H9 (cell line): ENCODE results near the gene IQCE. TPM values are rescaled to one million over a fixed set of nuclear protein-coding genes. Genes with fewer than 3 reads are reported as not detected.
A peak's percentile ranks its signal among the peaks of the same experiment; 100 is the strongest.

Experiments
- DNase-seq: peaks from one replicate; pipeline ENCODE4 v3.0.0-alpha.2; 2017
- H2AFZ ChIP-seq: one replicate; pipeline ENCODE4 v1.6.1; 2013; ENCODE audit warnings: mild to moderate bottlenecking, low read length, control low read depth, moderate library complexity
- H2AK5ac ChIP-seq: 2 replicates; pipeline ENCODE4 v1.6.1; 2013; ENCODE audit warnings: low read length, control low read depth, mixed read lengths; ENCODE audit not compliant: insufficient read length
- H2BK120ac ChIP-seq: one replicate; pipeline ENCODE4 v1.6.1; 2013; ENCODE audit warnings: low read depth, mild to moderate bottlenecking, low read length, control low read depth, inconsistent platforms; ENCODE audit not compliant: poor library complexity, severe bottlenecking
- H2BK12ac ChIP-seq: 2 replicates; pipeline ENCODE4 v1.6.1; 2013; ENCODE audit warnings: low read length, control low read depth, mixed read lengths, low read depth; ENCODE audit not compliant: insufficient read length
- H2BK15ac ChIP-seq: 2 replicates; pipeline ENCODE4 v1.6.1; 2013; ENCODE audit warnings: low read depth, low read length, control low read depth
- H2BK20ac ChIP-seq: one replicate; pipeline ENCODE4 v1.6.1; 2013; ENCODE audit warnings: low read depth, mild to moderate bottlenecking, low read length, control low read depth, inconsistent platforms; ENCODE audit not compliant: poor library complexity, severe bottlenecking
- H2BK5ac ChIP-seq: 2 replicates; pipeline ENCODE4 v1.6.1; 2013; ENCODE audit warnings: low read length, control low read depth, mixed read lengths; ENCODE audit not compliant: insufficient read length
- H3K14ac ChIP-seq: 2 replicates; pipeline ENCODE4 v1.6.1; 2013; ENCODE audit warnings: low read length, control low read depth; ENCODE audit not compliant: insufficient read depth
- H3K18ac ChIP-seq: 2 replicates; pipeline ENCODE4 v1.6.1; 2013; ENCODE audit warnings: low read depth, mild to moderate bottlenecking, mixed read lengths, low read length, control low read depth; ENCODE audit not compliant: insufficient read length
- H3K23ac ChIP-seq: 2 replicates; pipeline ENCODE4 v1.6.1; 2013; ENCODE audit warnings: low read length, control low read depth, mixed read lengths, low read depth; ENCODE audit not compliant: insufficient read length
- H3K23me2 ChIP-seq: 2 replicates; pipeline ENCODE4 v1.6.1; 2013; ENCODE audit warnings: low read depth, mild to moderate bottlenecking, mixed read lengths, low read length, control low read depth; ENCODE audit not compliant: insufficient read length, poor library complexity, severe bottlenecking
- H3K27ac ChIP-seq: 2 replicates; pipeline ENCODE4 v1.5.1; 2013; ENCODE audit warnings: low read length, control low read depth, mixed read lengths, low read depth; ENCODE audit not compliant: insufficient read length
- H3K27me3 ChIP-seq: 2 replicates; pipeline ENCODE4 v1.6.1; 2013; ENCODE audit warnings: low read length, control low read depth, inconsistent platforms; ENCODE audit not compliant: insufficient read depth
- H3K4ac ChIP-seq: 2 replicates; pipeline ENCODE4 v1.6.1; 2013; ENCODE audit warnings: low read depth, mild to moderate bottlenecking, control low read depth, inconsistent platforms, low read length, moderate library complexity
- H3K4me1 ChIP-seq: 2 replicates; pipeline ENCODE4 v1.6.1; 2013; ENCODE audit warnings: low read length, control low read depth, inconsistent platforms; ENCODE audit not compliant: insufficient read depth
- H3K4me2 ChIP-seq: 2 replicates; pipeline ENCODE4 v1.6.1; 2013; ENCODE audit warnings: low read length, control low read depth, mixed read lengths; ENCODE audit not compliant: insufficient read length, insufficient read depth
- H3K56ac ChIP-seq: 2 replicates; pipeline ENCODE4 v1.6.1; 2013; ENCODE audit warnings: low read depth, mild to moderate bottlenecking, mixed read lengths, low read length, control low read depth; ENCODE audit not compliant: insufficient read length
- H3K79me1 ChIP-seq: 2 replicates; pipeline ENCODE4 v1.6.1; 2013; ENCODE audit warnings: low read depth, mild to moderate bottlenecking, moderate library complexity, low read length, control low read depth, inconsistent platforms; ENCODE audit not compliant: insufficient read depth, poor library complexity, severe bottlenecking
- H3K79me2 ChIP-seq: 2 replicates; pipeline ENCODE4 v1.6.1; 2013; ENCODE audit warnings: low read length, control low read depth, inconsistent platforms; ENCODE audit not compliant: insufficient read depth
- H3K9ac ChIP-seq: 2 replicates; pipeline ENCODE4 v1.6.1; 2013; ENCODE audit warnings: low read length, control low read depth, mixed read lengths; ENCODE audit not compliant: insufficient read length; ENCODE audit errors: extremely low read depth
- H3K9me3 ChIP-seq: one replicate; pipeline ENCODE4 v1.6.1; 2013; ENCODE audit warnings: low read depth, low read length, inconsistent platforms; ENCODE audit not compliant: control insufficient read depth
- H3T11ph ChIP-seq: one replicate; pipeline ENCODE4 v1.6.1; 2013; ENCODE audit warnings: mild to moderate bottlenecking, low read length, control low read depth, inconsistent platforms
- H4K20me1 ChIP-seq: one replicate; pipeline ENCODE4 v1.6.1; 2013; ENCODE audit not compliant: control insufficient read depth, insufficient read length, insufficient read depth
- H4K5ac ChIP-seq: 2 replicates; pipeline ENCODE4 v1.6.1; 2013; ENCODE audit warnings: low read depth, mild to moderate bottlenecking, mixed read lengths, low read length, control low read depth; ENCODE audit not compliant: insufficient read length
- H4K8ac ChIP-seq: replicated peaks from 2 replicates; pipeline ENCODE4 v1.6.1; 2013; ENCODE audit warnings: low read length, control low read depth, mixed read lengths, low read depth; ENCODE audit not compliant: insufficient read length
- H4K91ac ChIP-seq: 2 replicates; pipeline ENCODE4 v1.6.1; 2013; ENCODE audit warnings: low read depth, mild to moderate bottlenecking, moderate library complexity, mixed read lengths, low read length, control low read depth; ENCODE audit not compliant: insufficient read length
- H3K27ac Mint-ChIP-seq, 3 experiments: 2 replicates in 2 of 3; 3 replicates in 1 of 3; pipeline ENCODE4 v1.8.0; 2020 to 2021; ENCODE audit warnings: mixed read lengths in 3 of 3, mild to moderate bottlenecking in 1 of 3, moderate library complexity in 1 of 3
- H3K27me3 Mint-ChIP-seq: 2 replicates; pipeline ENCODE4 v1.8.0; 2021; ENCODE audit warnings: low read depth, mild to moderate bottlenecking, moderate library complexity, mixed read lengths
- H3K36me3 Mint-ChIP-seq, 3 experiments: 2 replicates in 2 of 3; 3 replicates in 1 of 3; pipeline ENCODE4 v1.8.0; 2020 to 2021; ENCODE audit warnings: low read depth in 3 of 3, mixed read lengths in 3 of 3; ENCODE audit not compliant: insufficient read depth in 1 of 3
- H3K4me1 Mint-ChIP-seq, 2 experiments: 2 replicates each; pipeline ENCODE4 v1.8.0; 2020; ENCODE audit warnings: mixed read lengths in 2 of 2
- H3K4me3 Mint-ChIP-seq, 2 experiments: 2 replicates in 1 of 2; 3 replicates in 1 of 2; pipeline ENCODE4 v1.8.0; 2020 to 2021; ENCODE audit warnings: mild to moderate bottlenecking in 2 of 2, mixed read lengths in 2 of 2, moderate library complexity in 1 of 2
- H3K9me3 Mint-ChIP-seq, 2 experiments: 2 replicates in 1 of 2; 3 replicates in 1 of 2; pipeline ENCODE4 v1.8.0; 2020; ENCODE audit warnings: mild to moderate bottlenecking in 2 of 2, mixed read lengths in 2 of 2, moderate library complexity in 1 of 2
- WGBS: extraction: QIAGEN DNeasy Blood & Tissue Kit; methylation state at CpG from one replicate; pipeline ENCODE4 v1.1.7; 2013; ENCODE audit warnings: missing lambda C conversion rate, low lambda C conversion rate, mixed read lengths; ENCODE audit not compliant: insufficient read length; ENCODE audit errors: extremely low coverage; 5-methylcytosine and 5-hydroxymethylcytosine counted together
- total RNA-seq: library from RNA; stranded (reverse); gene quantifications from 2 replicates; pipeline ENCODE4 v1.2.1, GENCODE V29; 2021
- TF ChIP-seq, protein P1 (sequence below): fragments of 200-600 bp; sonication (generic); conservative IDR thresholded peaks from 3 replicates; pipeline ENCODE4 v1.8.0; 2021; ENCODE audit warnings: antibody characterized with exemption, mild to moderate bottlenecking

IQCE gene
- total RNA-seq, 1 experiment from 2014 or later = 7.0 TPM

DNA sequence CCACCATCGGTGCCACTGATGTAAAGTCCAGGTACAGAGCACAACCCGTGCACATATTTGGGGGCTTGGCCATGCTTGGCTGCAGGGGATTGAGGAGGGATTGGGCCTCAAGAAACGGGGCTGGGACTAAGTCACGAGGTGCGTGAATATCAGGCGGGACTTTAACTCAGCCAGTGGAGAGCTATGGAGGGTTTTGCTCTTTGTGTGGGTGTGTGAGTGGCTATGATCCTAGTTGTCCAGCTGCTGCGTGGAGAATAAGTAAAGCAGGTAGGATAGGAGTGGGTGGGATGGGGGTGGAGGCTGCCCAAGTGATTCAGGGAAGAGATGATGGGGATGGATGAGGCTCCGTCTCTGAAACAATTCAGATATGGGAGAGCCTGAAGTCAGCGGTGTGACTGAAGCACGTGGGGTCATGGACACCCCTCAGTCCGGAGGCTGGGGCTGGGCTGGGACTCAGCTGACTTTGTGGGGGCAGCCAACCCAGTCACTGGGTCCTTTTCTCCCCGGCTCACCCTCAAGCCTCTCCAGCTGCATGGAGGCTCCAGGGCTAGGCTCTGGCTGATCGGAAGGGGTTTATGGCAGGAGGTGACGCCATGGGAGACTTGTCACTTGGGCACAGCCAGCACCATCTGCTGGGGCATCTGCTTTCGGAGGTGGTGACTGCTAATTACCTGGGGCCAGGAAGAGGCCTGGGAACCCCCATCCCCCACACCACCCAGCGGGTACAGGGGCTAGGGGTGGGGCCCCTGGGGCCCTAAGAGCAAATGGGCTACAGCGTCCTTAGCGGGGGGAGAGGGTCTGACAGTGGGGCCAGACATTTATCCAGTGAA is 40.9 kb upstream of the IQCE start:
- no peak overlapping the region for H2BK20ac ChIP-seq
- peak overlapping the region; percentile 56 to 76 for H3K4me3 Mint-ChIP-seq
- peak overlapping the region in 1 of 3 experiments; percentile 20; a peak in 2 of 7 replicates for H3K27ac Mint-ChIP-seq
- H2AFZ ChIP-seq = no peak overlapping the region
- no peaks in the 10 kb centered on the region for H4K20me1 ChIP-seq
- H3K36me3 Mint-ChIP-seq = peaks cover 0 to 5% (median 4%) of the 10 kb centered on the region in 3 experiments; a peak in 2 of 7 replicates
- H3K4me1 Mint-ChIP-seq = peaks cover 37 to 41% of the 10 kb centered on the region in 2 experiments
- H3K4me2 ChIP-seq = peak overlapping the region; percentile 52
- no peak overlapping the region for H2BK15ac ChIP-seq
- H2BK5ac ChIP-seq = no peak overlapping the region
- H3K79me1 ChIP-seq = no peaks in the 10 kb centered on the region
- no peaks in the 10 kb centered on the region; the same call in 1 of the 2 replicates for H3K79me2 ChIP-seq
- H3K4ac ChIP-seq = no peak overlapping the region
- H2BK120ac ChIP-seq = no peak overlapping the region
- no peak overlapping the region for H2AK5ac ChIP-seq
- H3K14ac ChIP-seq = no peak overlapping the region
- no peak overlapping the region for H3K23ac ChIP-seq
- H4K91ac ChIP-seq = no peak overlapping the region
- TF ChIP-seq, protein P1, sequence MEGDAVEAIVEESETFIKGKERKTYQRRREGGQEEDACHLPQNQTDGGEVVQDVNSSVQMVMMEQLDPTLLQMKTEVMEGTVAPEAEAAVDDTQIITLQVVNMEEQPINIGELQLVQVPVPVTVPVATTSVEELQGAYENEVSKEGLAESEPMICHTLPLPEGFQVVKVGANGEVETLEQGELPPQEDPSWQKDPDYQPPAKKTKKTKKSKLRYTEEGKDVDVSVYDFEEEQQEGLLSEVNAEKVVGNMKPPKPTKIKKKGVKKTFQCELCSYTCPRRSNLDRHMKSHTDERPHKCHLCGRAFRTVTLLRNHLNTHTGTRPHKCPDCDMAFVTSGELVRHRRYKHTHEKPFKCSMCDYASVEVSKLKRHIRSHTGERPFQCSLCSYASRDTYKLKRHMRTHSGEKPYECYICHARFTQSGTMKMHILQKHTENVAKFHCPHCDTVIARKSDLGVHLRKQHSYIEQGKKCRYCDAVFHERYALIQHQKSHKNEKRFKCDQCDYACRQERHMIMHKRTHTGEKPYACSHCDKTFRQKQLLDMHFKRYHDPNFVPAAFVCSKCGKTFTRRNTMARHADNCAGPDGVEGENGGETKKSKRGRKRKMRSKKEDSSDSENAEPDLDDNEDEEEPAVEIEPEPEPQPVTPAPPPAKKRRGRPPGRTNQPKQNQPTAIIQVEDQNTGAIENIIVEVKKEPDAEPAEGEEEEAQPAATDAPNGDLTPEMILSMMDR = no peak
- no peak overlapping the region for H3K18ac ChIP-seq
- H3K23me2 ChIP-seq = peaks cover 13% of the 10 kb centered on the region
- H3K4me1 ChIP-seq = peaks cover 4% of the 10 kb centered on the region; the same call in 1 of the 2 replicates
- no peak overlapping the region for H3T11ph ChIP-seq
- no peak overlapping the region for H3K56ac ChIP-seq
- DNase-seq = no peak
- no peaks in the 10 kb centered on the region; the same call in 1 of the 2 replicates for H3K27me3 ChIP-seq
- H3K9me3 Mint-ChIP-seq = no peaks in the 10 kb centered on the region
- H3K27me3 Mint-ChIP-seq = peaks cover 26% of the 10 kb centered on the region
- H4K8ac ChIP-seq = no peak overlapping the region
- no peak overlapping the region for H2BK12ac ChIP-seq
- no peak overlapping the region for H3K27ac ChIP-seq
- H4K5ac ChIP-seq = no peak overlapping the region
- H3K9ac ChIP-seq = no peak overlapping the region
- no peaks in the 10 kb centered on the region for H3K9me3 ChIP-seq
- WGBS = no CpG with 5 or more reads among the region's 18 CpGs
